Mesothelial cell of epicardium (in vitro differentiated cells): Measurements from ENCODE around the gene C1QA. TPM values are rescaled to one million over a fixed set of nuclear protein-coding genes. Genes with fewer than 3 reads are reported as not detected.
"Not testable (repeated sequence)": the region's sequence is repeated elsewhere in the genome, so short reads cannot be mapped to it uniquely, and the experiment has no call there.

Experiments
- DNase-seq, 2 experiments: peaks; one replicate each; pipeline ENCODE4 v3.0.0; 2021; ENCODE audit warnings: low spot score in 2 of 2; ENCODE audit not compliant: unreplicated experiment in 2 of 2
- H3K27ac Mint-ChIP-seq: 2 replicates; pipeline ENCODE4 v1.8.0; 2021; ENCODE audit warnings: mixed read lengths
- H3K27me3 Mint-ChIP-seq: 2 replicates; pipeline ENCODE4 v1.8.0; 2021; ENCODE audit warnings: low read depth, mixed read lengths
- H3K36me3 Mint-ChIP-seq: 2 replicates; pipeline ENCODE4 v1.8.0; 2021; ENCODE audit warnings: mixed read lengths
- H3K4me1 Mint-ChIP-seq: 2 replicates; pipeline ENCODE4 v1.8.0; 2021; ENCODE audit warnings: mixed read lengths
- H3K4me3 Mint-ChIP-seq: 2 replicates; pipeline ENCODE4 v1.8.0; 2021; ENCODE audit warnings: mild to moderate bottlenecking, moderate library complexity, mixed read lengths
- H3K9me3 Mint-ChIP-seq: 2 replicates; pipeline ENCODE4 v1.8.0; 2021; ENCODE audit warnings: mixed read lengths
- total RNA-seq: library from RNA; stranded (reverse); gene quantifications from 3 replicates; pipeline ENCODE4 v1.2.1, GENCODE V29; 2021
- TF ChIP-seq, protein P1 (sequence below): fragments of 200-600 bp; sonication (generic); IDR thresholded peaks from one replicate; pipeline ENCODE4 v1.5.0; 2021; ENCODE audit warnings: antibody characterized with exemption; ENCODE audit not compliant: unreplicated experiment

The C1QA gene
- total RNA-seq, 1 donor from 2014 or later: not detected

DNA sequence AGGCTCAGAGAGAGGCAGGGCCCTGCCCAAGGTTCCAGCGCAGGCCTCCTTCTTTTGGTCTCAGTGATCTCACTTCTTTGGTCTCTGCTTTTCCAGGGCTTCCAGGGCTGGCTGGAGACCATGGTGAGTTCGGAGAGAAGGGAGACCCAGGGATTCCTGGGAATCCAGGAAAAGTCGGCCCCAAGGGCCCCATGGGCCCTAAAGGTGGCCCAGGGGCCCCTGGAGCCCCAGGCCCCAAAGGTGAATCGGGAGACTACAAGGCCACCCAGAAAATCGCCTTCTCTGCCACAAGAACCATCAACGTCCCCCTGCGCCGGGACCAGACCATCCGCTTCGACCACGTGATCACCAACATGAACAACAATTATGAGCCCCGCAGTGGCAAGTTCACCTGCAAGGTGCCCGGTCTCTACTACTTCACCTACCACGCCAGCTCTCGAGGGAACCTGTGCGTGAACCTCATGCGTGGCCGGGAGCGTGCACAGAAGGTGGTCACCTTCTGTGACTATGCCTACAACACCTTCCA is 24.4 kb downstream of the C1QA start:
- Mint-ChIP-seq H3K36me3 (no peaks in the 10 kb centered on the region), H3K4me1 (no peaks in the 10 kb centered on the region), H3K27ac (no peak overlapping the region), H3K9me3 (no peaks in the 10 kb centered on the region), H3K27me3 (peaks cover 34% of the 10 kb centered on the region), H3K4me3 (no peak overlapping the region)
- no peak for DNase-seq
- TF ChIP-seq, protein P1, sequence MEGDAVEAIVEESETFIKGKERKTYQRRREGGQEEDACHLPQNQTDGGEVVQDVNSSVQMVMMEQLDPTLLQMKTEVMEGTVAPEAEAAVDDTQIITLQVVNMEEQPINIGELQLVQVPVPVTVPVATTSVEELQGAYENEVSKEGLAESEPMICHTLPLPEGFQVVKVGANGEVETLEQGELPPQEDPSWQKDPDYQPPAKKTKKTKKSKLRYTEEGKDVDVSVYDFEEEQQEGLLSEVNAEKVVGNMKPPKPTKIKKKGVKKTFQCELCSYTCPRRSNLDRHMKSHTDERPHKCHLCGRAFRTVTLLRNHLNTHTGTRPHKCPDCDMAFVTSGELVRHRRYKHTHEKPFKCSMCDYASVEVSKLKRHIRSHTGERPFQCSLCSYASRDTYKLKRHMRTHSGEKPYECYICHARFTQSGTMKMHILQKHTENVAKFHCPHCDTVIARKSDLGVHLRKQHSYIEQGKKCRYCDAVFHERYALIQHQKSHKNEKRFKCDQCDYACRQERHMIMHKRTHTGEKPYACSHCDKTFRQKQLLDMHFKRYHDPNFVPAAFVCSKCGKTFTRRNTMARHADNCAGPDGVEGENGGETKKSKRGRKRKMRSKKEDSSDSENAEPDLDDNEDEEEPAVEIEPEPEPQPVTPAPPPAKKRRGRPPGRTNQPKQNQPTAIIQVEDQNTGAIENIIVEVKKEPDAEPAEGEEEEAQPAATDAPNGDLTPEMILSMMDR: no peak

DNA sequence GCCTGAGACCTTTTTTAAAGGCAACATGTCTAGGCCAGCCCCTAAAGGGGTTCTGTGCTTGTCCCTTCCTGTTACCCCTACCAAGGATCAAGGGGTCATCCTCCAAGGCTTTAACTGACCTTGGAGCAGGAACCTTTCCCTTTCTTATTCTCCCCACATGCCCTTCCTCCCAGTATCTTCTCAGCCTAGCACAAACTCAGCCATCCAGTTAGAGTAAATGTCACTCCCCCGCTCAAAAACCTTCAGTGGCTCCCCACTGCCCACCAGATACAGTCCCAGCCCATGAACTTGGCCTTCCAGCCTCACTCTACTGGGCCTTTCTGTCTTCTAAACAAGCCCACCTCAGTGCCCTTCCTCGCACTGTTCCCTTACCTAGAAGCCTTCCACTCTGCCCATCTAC is 25.5 kb downstream of the C1QA start:
- H3K36me3 Mint-ChIP-seq: no peaks in the 10 kb centered on the region
- DNase-seq: no peak
- no peak overlapping the region for H3K27ac Mint-ChIP-seq
- no peaks in the 10 kb centered on the region for H3K9me3 Mint-ChIP-seq
- no peaks in the 10 kb centered on the region for H3K4me1 Mint-ChIP-seq
- TF ChIP-seq, protein P1: no peak
- H3K4me3 Mint-ChIP-seq: no peak overlapping the region
- H3K27me3 Mint-ChIP-seq: peaks cover 23% of the 10 kb centered on the region

DNA sequence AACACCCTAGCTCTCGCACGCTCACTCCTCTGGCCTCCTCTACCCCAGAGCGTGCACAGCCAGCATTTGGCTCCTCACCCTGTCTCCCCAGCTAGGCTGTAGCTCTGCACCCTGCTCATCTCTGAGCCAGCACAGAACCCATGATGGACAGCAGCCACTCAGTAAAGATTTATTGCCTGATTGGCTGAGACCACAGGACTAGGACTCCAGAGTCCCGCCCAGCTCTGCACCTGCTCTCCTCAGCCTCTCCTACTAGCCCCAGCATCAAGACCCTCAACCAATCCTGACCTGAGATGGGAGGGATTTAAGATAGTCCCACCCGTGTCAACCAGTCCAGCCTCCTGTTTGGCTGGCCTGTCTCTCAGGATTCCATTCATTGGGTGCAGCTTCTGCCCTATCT is 25.9 kb downstream of the C1QA start:
- no peak for DNase-seq
- TF ChIP-seq, protein P1: no peak
- Mint-ChIP-seq H3K9me3 (no peaks in the 10 kb centered on the region), H3K4me1 (no peaks in the 10 kb centered on the region), H3K36me3 (no peaks in the 10 kb centered on the region), H3K27ac (no peak overlapping the region), H3K4me3 (no peak overlapping the region), H3K27me3 (peaks cover 20% of the 10 kb centered on the region)

DNA sequence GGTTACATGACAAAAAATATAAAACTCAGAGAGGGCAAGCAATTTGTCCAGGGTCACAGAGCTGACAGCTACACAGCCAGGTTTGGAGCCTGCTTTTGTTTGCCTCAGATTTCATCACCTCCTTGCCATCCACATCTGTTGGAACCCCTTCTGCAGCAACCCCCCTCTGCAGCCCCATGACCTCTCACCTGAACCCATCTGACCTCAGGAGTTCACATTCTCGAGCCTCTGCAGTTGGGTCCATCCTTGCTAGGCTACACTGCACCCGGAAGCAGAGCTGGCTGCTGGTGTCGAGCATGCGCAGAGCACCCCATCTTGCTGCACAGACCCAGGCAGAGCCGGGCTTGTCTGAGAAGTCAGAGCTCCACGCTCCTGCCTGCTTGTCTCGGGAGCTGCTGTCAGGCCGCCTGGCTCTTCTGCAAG is 26.6 kb downstream of the C1QA start:
- Mint-ChIP-seq H3K4me1 (no peaks in the 10 kb centered on the region), H3K27me3 (peaks cover 20% of the 10 kb centered on the region), H3K9me3 (no peaks in the 10 kb centered on the region), H3K27ac (no peak overlapping the region), H3K36me3 (no peaks in the 10 kb centered on the region), H3K4me3 (no peak overlapping the region)
- no peak for DNase-seq
- TF ChIP-seq, protein P1: no peak

DNA sequence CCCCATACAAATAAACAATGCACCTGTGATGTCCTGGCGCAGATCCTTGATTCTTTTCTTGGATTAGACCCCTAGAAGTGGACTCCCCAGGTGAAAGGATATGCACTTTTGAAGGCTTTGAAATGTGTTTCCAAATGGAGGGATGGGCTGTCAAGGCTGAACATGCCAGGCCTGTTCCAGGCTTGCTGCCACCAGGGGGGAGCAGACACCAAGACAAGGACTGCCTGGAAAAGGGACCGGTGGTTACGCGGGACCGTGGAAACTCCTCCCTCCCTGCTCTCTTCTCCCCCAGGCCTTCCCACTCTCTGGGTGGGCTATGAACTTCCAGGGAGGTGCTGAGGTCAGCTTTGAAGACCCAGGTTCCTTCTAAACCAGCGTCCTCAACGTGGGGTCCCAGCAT is 29.3 kb downstream of the C1QA start:
- H3K27me3 Mint-ChIP-seq: peaks cover 12% of the 10 kb centered on the region
- H3K36me3 Mint-ChIP-seq: no peaks in the 10 kb centered on the region
- no peaks in the 10 kb centered on the region for H3K9me3 Mint-ChIP-seq
- peak in 1 of 2 experiments; percentile 69 for DNase-seq
- peaks cover 5% of the 10 kb centered on the region for H3K4me1 Mint-ChIP-seq
- no peak overlapping the region for H3K27ac Mint-ChIP-seq
- H3K4me3 Mint-ChIP-seq: no peak overlapping the region
- TF ChIP-seq, protein P1: peak; percentile 56

DNA sequence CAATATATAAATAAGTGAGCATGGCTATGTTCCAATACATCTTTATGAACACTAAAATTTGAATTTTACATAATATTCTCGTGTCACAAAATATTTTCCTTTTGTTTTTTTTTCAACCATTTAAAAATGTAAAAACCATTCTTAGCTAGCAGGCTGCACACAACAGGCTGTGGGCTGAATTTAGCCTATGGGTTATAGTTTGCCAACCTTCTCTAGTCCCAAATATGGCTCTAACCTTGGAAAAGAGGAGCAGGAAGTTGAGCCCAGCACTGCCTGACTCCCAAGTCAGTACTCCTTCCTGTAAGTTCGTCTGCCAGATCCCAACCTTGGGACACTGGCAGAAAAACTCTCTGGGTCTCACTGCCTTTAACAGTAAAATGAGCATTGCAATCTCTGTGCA is 30.0 kb downstream of the C1QA start:
- peaks cover 9% of the 10 kb centered on the region for H3K4me1 Mint-ChIP-seq
- no peak for DNase-seq
- TF ChIP-seq, protein P1: no peak
- H3K9me3 Mint-ChIP-seq: no peaks in the 10 kb centered on the region
- no peak overlapping the region for H3K4me3 Mint-ChIP-seq
- H3K36me3 Mint-ChIP-seq: no peaks in the 10 kb centered on the region
- peaks cover 12% of the 10 kb centered on the region for H3K27me3 Mint-ChIP-seq
- H3K27ac Mint-ChIP-seq: no peak overlapping the region

DNA sequence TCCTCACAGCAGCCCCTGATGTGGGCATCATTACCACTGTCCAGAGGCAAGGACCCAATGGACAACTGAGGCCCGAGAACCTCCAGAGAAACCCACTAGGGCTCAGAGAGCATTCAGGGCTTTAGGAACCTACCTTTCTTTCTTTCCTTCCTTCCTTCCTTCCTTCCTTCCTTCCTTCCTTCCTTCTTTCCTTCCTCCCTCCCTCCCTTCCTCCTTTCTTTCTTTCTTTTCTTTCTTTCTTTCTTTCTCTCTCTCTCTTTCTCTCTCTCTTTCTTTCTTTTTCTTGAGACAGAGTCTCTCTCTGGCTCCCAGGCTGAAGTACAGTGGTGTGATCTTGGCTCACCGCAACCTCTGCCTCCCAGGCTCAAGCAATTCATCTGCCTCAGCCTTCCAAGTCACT is 32.4 kb downstream of the C1QA start:
- H3K27me3 Mint-ChIP-seq: peaks cover 12% of the 10 kb centered on the region
- H3K36me3 Mint-ChIP-seq, H3K4me3 Mint-ChIP-seq: not testable (repeated sequence)

More for the DNA sequence above, 32.4 kb downstream of the C1QA start:
- not testable (repeated sequence) for H3K4me1 Mint-ChIP-seq, DNase-seq, H3K9me3 Mint-ChIP-seq
- peak overlapping the region; percentile 81 for H3K27ac Mint-ChIP-seq
